Measurements from ENCODE around the gene ARMH3. TPM values are rescaled to one million over a fixed set of nuclear protein-coding genes. Genes with fewer than 3 reads are reported as not detected.

Gene ARMH3
- total RNA-seq, 1 donor from 2014 or later: 48.1 TPM

DNA sequence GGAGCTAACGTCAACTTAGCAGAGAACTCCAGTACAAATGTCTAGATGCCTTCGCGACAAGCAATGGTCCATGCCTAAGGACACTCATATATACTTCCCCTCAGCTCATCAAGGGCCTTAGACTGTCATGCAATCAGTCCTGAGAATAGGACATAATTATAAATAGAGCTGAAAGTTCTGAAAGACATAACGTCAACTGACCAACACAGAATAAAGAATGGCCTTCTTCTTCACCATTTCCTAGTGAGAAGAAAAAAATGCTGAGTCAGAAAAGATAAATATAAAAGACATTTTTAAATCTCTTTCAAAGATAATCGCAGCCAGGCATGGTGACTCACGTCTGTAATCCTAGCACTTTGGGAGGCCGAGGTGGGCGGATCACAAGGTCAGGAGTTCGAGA, 83.2 kb downstream of the ARMH3 start:
- Mint-ChIP-seq H3K27ac (ENCODE audit: unreplicated experiment) (no peak overlapping the region), H3K27me3 (ENCODE audit: unreplicated experiment) (no peaks in the 10 kb centered on the region), H3K9me3 (ENCODE audit: unreplicated experiment) (peaks cover 2% of the 10 kb centered on the region), H3K4me3 (ENCODE audit: unreplicated experiment) (no peak overlapping the region), H3K4me1 (ENCODE audit: low read depth, unreplicated experiment) (peaks cover 15% of the 10 kb centered on the region), H3K36me3 (ENCODE audit: unreplicated experiment) (no peaks in the 10 kb centered on the region)
- no peak for DNase-seq
- TF ChIP-seq, protein P1, sequence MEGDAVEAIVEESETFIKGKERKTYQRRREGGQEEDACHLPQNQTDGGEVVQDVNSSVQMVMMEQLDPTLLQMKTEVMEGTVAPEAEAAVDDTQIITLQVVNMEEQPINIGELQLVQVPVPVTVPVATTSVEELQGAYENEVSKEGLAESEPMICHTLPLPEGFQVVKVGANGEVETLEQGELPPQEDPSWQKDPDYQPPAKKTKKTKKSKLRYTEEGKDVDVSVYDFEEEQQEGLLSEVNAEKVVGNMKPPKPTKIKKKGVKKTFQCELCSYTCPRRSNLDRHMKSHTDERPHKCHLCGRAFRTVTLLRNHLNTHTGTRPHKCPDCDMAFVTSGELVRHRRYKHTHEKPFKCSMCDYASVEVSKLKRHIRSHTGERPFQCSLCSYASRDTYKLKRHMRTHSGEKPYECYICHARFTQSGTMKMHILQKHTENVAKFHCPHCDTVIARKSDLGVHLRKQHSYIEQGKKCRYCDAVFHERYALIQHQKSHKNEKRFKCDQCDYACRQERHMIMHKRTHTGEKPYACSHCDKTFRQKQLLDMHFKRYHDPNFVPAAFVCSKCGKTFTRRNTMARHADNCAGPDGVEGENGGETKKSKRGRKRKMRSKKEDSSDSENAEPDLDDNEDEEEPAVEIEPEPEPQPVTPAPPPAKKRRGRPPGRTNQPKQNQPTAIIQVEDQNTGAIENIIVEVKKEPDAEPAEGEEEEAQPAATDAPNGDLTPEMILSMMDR (IDR thresholded peaks at IDR 0.05; ENCODE audit: partially characterized antibody, unreplicated experiment): no peak

DNA sequence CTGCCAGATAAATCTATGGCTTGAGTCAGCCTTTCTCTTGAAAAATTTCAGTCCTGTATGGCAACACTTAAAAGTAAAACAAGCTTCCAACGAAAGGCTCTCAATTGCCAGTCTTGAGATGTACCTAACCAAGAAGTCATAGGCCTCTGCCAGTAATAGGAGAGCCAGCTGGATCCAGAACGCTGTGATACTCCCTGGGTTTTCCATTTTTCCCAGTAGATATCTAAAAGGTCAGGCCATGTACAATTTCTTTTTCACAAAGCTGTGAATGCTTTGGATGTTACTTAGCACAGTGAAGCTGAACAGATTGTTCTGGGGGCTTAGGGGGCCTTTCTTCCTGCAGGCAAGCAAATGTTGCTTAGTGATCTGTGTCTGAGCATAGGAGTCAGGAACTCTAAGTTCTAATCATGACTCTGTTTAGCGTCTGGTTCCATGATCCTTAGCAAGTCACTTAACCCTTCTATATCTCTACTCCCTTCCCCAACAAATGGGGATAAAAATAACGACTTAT, 86.5 kb downstream of the ARMH3 start:
- no peaks in the 10 kb centered on the region for H3K36me3 Mint-ChIP-seq (ENCODE audit: unreplicated experiment)
- H3K27me3 Mint-ChIP-seq (ENCODE audit: unreplicated experiment): no peaks in the 10 kb centered on the region
- H3K9me3 Mint-ChIP-seq (ENCODE audit: unreplicated experiment): no peaks in the 10 kb centered on the region

DNA sequence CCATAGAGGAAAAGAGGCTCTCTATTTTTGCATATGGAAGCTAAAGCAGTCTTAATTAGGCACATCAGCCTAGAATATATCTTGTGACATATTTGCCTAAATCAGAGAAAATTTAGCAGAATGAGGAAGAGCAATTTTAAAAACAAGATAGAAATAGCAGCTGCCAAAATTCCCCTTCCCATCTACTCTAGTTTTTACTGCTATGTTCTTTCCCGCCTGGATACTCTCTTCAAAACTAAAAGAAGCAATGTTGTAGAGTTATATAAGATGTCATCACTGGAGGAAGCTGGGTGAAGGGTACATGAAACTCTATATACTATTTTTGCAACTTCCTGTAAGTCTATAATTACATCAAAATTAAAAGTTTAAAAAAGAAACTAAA, 87.0 kb downstream of the ARMH3 start:
- TF ChIP-seq, protein P1 (IDR thresholded peaks at IDR 0.05; ENCODE audit: partially characterized antibody, unreplicated experiment): no peak
- Mint-ChIP-seq H3K9me3 (ENCODE audit: unreplicated experiment) (no peaks in the 10 kb centered on the region), H3K36me3 (ENCODE audit: unreplicated experiment) (no peaks in the 10 kb centered on the region), H3K27ac (ENCODE audit: unreplicated experiment) (no peak overlapping the region), H3K27me3 (ENCODE audit: unreplicated experiment) (no peaks in the 10 kb centered on the region), H3K4me3 (ENCODE audit: unreplicated experiment) (no peak overlapping the region), H3K4me1 (ENCODE audit: low read depth, unreplicated experiment) (peaks cover 10% of the 10 kb centered on the region)
- no peak for DNase-seq

More for the DNA sequence above, 86.5 kb downstream of the ARMH3 start:
- Mint-ChIP-seq H3K4me1 (ENCODE audit: low read depth, unreplicated experiment) (peaks cover 13% of the 10 kb centered on the region), H3K4me3 (ENCODE audit: unreplicated experiment) (no peak overlapping the region), H3K27ac (ENCODE audit: unreplicated experiment) (no peak overlapping the region)
- TF ChIP-seq, protein P1 (IDR thresholded peaks at IDR 0.05; ENCODE audit: partially characterized antibody, unreplicated experiment): no peak
- no peak for DNase-seq

- H3K4me1 Mint-ChIP-seq (ENCODE audit: low read depth, unreplicated experiment): peaks cover 9% of the 10 kb centered on the region
- no peak for DNase-seq
- no peaks in the 10 kb centered on the region for H3K9me3 Mint-ChIP-seq (ENCODE audit: unreplicated experiment)
Observed at GRCh38 chr10:101968286-101968939, 87.6 kb downstream of the ARMH3 start.

GRCh38 chr10:101967713-101968112, 88.3 kb downstream of the ARMH3 start:
- no peak for DNase-seq
- H3K9me3 Mint-ChIP-seq (ENCODE audit: unreplicated experiment): no peaks in the 10 kb centered on the region
- H3K27me3 Mint-ChIP-seq (ENCODE audit: unreplicated experiment): no peaks in the 10 kb centered on the region
- H3K4me1 Mint-ChIP-seq (ENCODE audit: low read depth, unreplicated experiment): peaks cover 8% of the 10 kb centered on the region
- TF ChIP-seq, protein P1 (IDR thresholded peaks at IDR 0.05; ENCODE audit: partially characterized antibody, unreplicated experiment): no peak
- no peak overlapping the region for H3K27ac Mint-ChIP-seq (ENCODE audit: unreplicated experiment)
- H3K36me3 Mint-ChIP-seq (ENCODE audit: unreplicated experiment): no peaks in the 10 kb centered on the region
- H3K4me3 Mint-ChIP-seq (ENCODE audit: unreplicated experiment): no peak overlapping the region

More at GRCh38 chr10:101968286-101968939, 87.6 kb downstream of the ARMH3 start:
- no peak overlapping the region for H3K27ac Mint-ChIP-seq (ENCODE audit: unreplicated experiment)
- no peaks in the 10 kb centered on the region for H3K27me3 Mint-ChIP-seq (ENCODE audit: unreplicated experiment)
- no peaks in the 10 kb centered on the region for H3K36me3 Mint-ChIP-seq (ENCODE audit: unreplicated experiment)
- TF ChIP-seq, protein P1 (IDR thresholded peaks at IDR 0.05; ENCODE audit: partially characterized antibody, unreplicated experiment): no peak
- no peak overlapping the region for H3K4me3 Mint-ChIP-seq (ENCODE audit: unreplicated experiment)
